HCT116 (cell line): ENCODE results near the gene PFDN5. TPM values are rescaled to one million over a fixed set of nuclear protein-coding genes. Genes with fewer than 3 reads are reported as not detected.

Experiments used
- ATAC-seq: fragments of 200-7000 bp; cut with Tn5 transposase; 2 replicates; pipeline ENCODE4 v1.9.1; 2020; ENCODE audit warnings: mild to moderate bottlenecking, moderate library complexity
- BruUV-seq: library from RNA; stranded (reverse); fragments of 400-500 nt; replicated peaks from 2 replicates; lab custom pipeline; 2021; lab: Mats Ljungman, UMichigan
- CTCF ChIA-PET: fragments of 300-600 bp; sonication (Branson Sonifier 250); formaldehyde crosslinking; loops from one replicate; lab custom pipeline; 2021; ENCODE audit warnings: antibody characterized with exemption; lab: Charles Lee
- POLR2A ChIA-PET: fragments of 300-600, 350-600 bp; sonication (Branson Sonifier 250); formaldehyde crosslinking; loops from one replicate; lab custom pipeline; 2021; ENCODE audit warnings: antibody characterized with exemption; lab: Charles Lee
- RAD21 ChIA-PET, 2 experiments: fragments of 300-600 bp; sonication (Branson Sonifier 250); formaldehyde crosslinking; loops; one replicate each; lab custom pipeline; 2023; ENCODE audit warnings: low total read pairs in 2 of 2; ENCODE audit not compliant: uncharacterized antibody in 2 of 2, unreplicated experiment in 2 of 2, low non-redundant PET in 1 of 2; lab: Charles Lee
- DNase-seq: peaks from one replicate; pipeline ENCODE4 v3.0.0-alpha.2; 2010; ENCODE audit warnings: low read depth, low spot score
- H2AFZ ChIP-seq: fragments of 200-600 bp; shearing (Covaris generic), sonication (generic); 2 replicates; pipeline ENCODE4 v1.6.1; 2017; ENCODE audit warnings: low read depth, mixed run types, mixed read lengths, antibody characterized with exemption, low read length; ENCODE audit not compliant: poor library complexity, severe bottlenecking
- H3K27ac ChIP-seq: 2 replicates; pipeline ENCODE4 v1.5.1; 2012; ENCODE audit warnings: low read depth, low read length
- H3K27me3 ChIP-seq: fragments of 200-600 bp; sonication (generic); 2 replicates; pipeline ENCODE4 v1.6.1; 2016; ENCODE audit warnings: mixed run types, low read length, mixed read lengths; ENCODE audit not compliant: insufficient read depth
- H3K36me3 ChIP-seq, 2 experiments: fragments of 200-500 bp in 1 of 2; fragments of 200-600 bp in 1 of 2; sonication (Bioruptor generic) in 1 of 2; sonication (generic) in 1 of 2; 2 replicates each; pipeline versions ENCODE4 v1.5.1 to v1.6.1; 2014 to 2016; ENCODE audit warnings: low read length in 2 of 2, inconsistent platforms in 1 of 2, mixed read lengths in 1 of 2, mixed run types in 1 of 2; ENCODE audit not compliant: insufficient read depth in 2 of 2, control insufficient read depth in 1 of 2
- H3K4me1 ChIP-seq, 2 experiments: fragments of 200-600 bp in 1 of 2; sonication (generic) in 1 of 2; 2 replicates each; pipeline versions ENCODE4 v1.5.1 to v1.6.1; 2012 to 2017; ENCODE audit warnings: low read length in 2 of 2, inconsistent platforms in 1 of 2, mild to moderate bottlenecking in 1 of 2, mixed read lengths in 1 of 2, mixed run types in 1 of 2, moderate library complexity in 1 of 2; ENCODE audit not compliant: insufficient read depth in 2 of 2, control insufficient read depth in 1 of 2
- H3K4me2 ChIP-seq: fragments of 200-600 bp; sonication (generic); 2 replicates; pipeline ENCODE4 v1.6.1; 2017; ENCODE audit warnings: mixed run types, low read length, mixed read lengths
- H3K4me3 ChIP-seq, 2 experiments: fragments of 200-600 bp in 1 of 2; sonication (generic) in 1 of 2; replicated peaks in 1 of 2; 2 replicates each; pipeline ENCODE4 v1.5.1; 2011 to 2016; ENCODE audit warnings: low read length in 2 of 2, control low read depth in 1 of 2, low read depth in 1 of 2, mild to moderate bottlenecking in 1 of 2, mixed read lengths in 1 of 2, mixed run types in 1 of 2
- H3K79me2 ChIP-seq: fragments of 200-600 bp; sonication (generic); 2 replicates; pipeline ENCODE4 v1.6.1; 2017; ENCODE audit warnings: mild to moderate bottlenecking, mixed run types, low read length, moderate library complexity, mixed read lengths; ENCODE audit not compliant: insufficient read depth
- H3K9ac ChIP-seq: fragments of 200-600 bp; sonication (generic); 2 replicates; pipeline ENCODE4 v1.6.1; 2016; ENCODE audit warnings: low read length, mixed read lengths
- H3K9me2 ChIP-seq: fragments of 200-600 bp; sonication (generic), shearing (Covaris generic); 2 replicates; pipeline ENCODE4 v1.6.1; 2017; ENCODE audit warnings: mixed run types, mild to moderate bottlenecking, moderate library complexity; ENCODE audit not compliant: insufficient read depth
- H3K9me3 ChIP-seq, 2 experiments: fragments of 200-500 bp in 1 of 2; fragments of 200-600 bp in 1 of 2; sonication (Bioruptor generic) in 1 of 2; sonication (generic) in 1 of 2; 2 replicates each; pipeline ENCODE4 v1.6.1; 2014 to 2017; ENCODE audit warnings: low read length in 2 of 2, mixed read lengths in 2 of 2, inconsistent platforms in 1 of 2, low read depth in 1 of 2, mild to moderate bottlenecking in 1 of 2, mixed run types in 1 of 2, moderate library complexity in 1 of 2; ENCODE audit not compliant: control insufficient read depth in 1 of 2, insufficient read depth in 1 of 2
- H4K20me1 ChIP-seq: fragments of 200-600 bp; sonication (generic), shearing (Covaris generic); 2 replicates; pipeline ENCODE4 v1.6.1; 2017; ENCODE audit warnings: mixed run types, mild to moderate bottlenecking, moderate library complexity; ENCODE audit not compliant: insufficient read depth
- RAD21 ChIP-seq: IDR thresholded peaks from 2 replicates; pipeline ENCODE4 v1.6.1; 2012; ENCODE audit warnings: low read depth, mild to moderate bottlenecking
- TCF7L2 ChIP-seq: IDR thresholded peaks from 2 replicates; pipeline ENCODE4 v1.7.0; 2011; ENCODE audit warnings: borderline replicate concordance, inconsistent platforms; ENCODE audit not compliant: insufficient read depth, insufficient read length; ENCODE audit errors: extremely low read depth
- intact Hi-C: fragments of 100-400 bp; cut with micrococcal nuclease; formaldehyde crosslinking; loops from 2 replicates; pipeline ENCODE4 v1.10.0; 2022
- total RNA-seq: library from RNA; stranded (reverse); gene quantifications from one replicate; pipeline ENCODE4 v1.2.1, GENCODE V29; 2021; ENCODE audit not compliant: unreplicated experiment
- TF ChIP-seq, protein P1 (sequence below), 3 experiments: fragments of 200-600 bp in 1 of 3; sonication (generic) in 1 of 3; IDR thresholded peaks in 2 of 3; conservative IDR thresholded peaks in 1 of 3; 2 replicates each; pipeline ENCODE4 v1.5.1; 2012 to 2017; ENCODE audit warnings: low read depth in 2 of 3, low read length in 2 of 3, antibody characterized with exemption in 1 of 3, borderline replicate concordance in 1 of 3, control low read depth in 1 of 3, mild to moderate bottlenecking in 1 of 3, mixed read lengths in 1 of 3, mixed run types in 1 of 3, moderate library complexity in 1 of 3; ENCODE audit not compliant: insufficient read depth in 1 of 3

Gene PFDN5
- total RNA-seq, 1 experiment from 2014 or later, result 318 TPM

DNA sequence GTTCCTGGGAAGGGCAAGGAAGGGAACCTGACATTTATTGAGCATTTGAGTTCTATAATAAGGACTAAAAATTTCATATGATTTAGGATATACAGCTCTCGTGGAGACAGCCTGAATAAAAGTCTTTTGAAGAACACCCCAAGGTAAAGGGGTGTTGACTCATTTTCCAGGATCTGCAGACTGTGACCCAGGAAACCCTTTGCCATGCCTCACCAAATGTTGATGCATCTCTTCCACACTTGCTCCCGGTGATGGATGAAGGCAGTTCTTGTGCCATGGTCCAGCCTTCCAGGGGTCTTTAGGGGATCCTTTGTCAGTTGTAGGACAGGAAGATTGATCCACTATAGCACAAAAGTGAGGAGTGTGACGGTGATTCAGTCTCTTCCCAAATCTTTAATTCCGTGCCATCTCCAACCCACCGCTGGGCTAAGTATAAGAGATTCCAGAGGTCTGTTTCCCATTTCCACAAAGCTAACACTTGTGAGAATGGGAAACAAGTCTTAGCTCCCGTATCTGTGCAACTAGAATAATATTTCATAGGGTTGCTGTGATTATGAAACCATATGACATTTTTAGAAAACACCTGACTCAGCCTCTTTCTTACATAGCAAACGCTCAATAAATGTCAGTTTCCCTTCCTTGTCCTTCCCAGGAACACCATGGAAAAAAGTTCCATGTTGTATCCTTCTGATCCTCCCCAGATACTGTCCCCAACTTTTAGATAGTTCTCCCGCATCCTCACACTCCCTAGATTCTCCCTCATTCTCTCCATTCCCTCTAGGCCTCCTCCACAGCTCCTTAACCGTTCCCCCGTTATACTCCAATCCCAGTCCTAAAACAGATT is 25.2 kb downstream of the PFDN5 start (continued):
- TF ChIP-seq, protein P1, sequence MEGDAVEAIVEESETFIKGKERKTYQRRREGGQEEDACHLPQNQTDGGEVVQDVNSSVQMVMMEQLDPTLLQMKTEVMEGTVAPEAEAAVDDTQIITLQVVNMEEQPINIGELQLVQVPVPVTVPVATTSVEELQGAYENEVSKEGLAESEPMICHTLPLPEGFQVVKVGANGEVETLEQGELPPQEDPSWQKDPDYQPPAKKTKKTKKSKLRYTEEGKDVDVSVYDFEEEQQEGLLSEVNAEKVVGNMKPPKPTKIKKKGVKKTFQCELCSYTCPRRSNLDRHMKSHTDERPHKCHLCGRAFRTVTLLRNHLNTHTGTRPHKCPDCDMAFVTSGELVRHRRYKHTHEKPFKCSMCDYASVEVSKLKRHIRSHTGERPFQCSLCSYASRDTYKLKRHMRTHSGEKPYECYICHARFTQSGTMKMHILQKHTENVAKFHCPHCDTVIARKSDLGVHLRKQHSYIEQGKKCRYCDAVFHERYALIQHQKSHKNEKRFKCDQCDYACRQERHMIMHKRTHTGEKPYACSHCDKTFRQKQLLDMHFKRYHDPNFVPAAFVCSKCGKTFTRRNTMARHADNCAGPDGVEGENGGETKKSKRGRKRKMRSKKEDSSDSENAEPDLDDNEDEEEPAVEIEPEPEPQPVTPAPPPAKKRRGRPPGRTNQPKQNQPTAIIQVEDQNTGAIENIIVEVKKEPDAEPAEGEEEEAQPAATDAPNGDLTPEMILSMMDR (IDR thresholded peaks at IDR 0.05 in 2 of 3, conservative IDR thresholded peaks at IDR 0.05 in 1 of 3; ENCODE audit: borderline replicate concordance in 1 of 3, insufficient read depth in 1 of 3, low read depth in 2 of 3, low read length in 2 of 3), result no peak
- TF ChIP-seq, all 23 proteins: peak for 0

DNA sequence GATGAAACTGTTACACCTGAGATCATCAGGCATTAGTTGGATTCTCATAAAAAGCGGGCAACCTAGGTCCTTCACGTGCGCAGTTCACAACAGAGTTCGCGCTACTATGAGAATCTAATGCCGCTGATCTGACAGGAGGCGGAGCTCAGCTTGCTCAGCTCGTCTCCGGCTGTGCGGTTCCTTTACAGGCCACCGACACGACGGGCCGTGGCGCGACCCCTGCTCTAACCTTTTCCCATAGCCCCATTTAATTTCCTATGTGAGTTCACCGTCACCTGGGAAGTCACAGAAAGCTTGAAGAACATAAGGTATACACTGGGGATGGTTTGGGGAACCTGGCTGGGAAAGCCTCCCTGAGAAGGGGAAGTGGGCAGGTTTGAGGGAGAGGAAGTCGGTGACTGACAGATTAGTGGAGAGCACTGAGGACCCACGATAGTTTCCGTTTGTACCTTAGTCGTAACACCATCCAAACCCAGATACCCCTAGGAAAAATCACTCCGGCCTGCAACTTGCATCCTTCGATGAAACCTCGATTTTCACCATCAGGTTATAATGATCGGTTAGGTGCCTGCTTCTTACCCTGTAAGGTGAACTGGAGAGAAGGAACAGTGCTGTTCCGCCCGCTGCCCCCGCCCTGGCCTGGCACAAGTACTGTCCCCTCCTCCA is 28.9 kb downstream of the PFDN5 start:
- POLR2A ChIA-PET, result interaction anchor here (1.0 to 2.1 kb wide), 4 partner anchors 55 to 177 kb away, joined by 4 to 6 read pairs (median 5); partner anchors contain the start of genes PRR13, SP1 and TARBP2
- DNase-seq, result no peak

More for the DNA sequence above, 28.9 kb downstream of the PFDN5 start:
- Histone ChIP-seq H3K4me3 (peak overlapping the region; percentile 56 to 61), H4K20me1 (no peaks in the 10 kb centered on the region), H3K79me2 (peaks cover 10% of the 10 kb centered on the region; the same call in 1 of the 2 replicates), H3K9me2 (no peaks in the 10 kb centered on the region), H3K4me1 (peaks cover 25 to 54% of the 10 kb centered on the region in 2 experiments), H3K36me3 (no peaks in the 10 kb centered on the region), H3K9me3 (no peaks in the 10 kb centered on the region), H3K4me2 (peak overlapping the region; percentile 89), H3K9ac (peak overlapping the region; percentile 79), H3K27me3 (no peaks in the 10 kb centered on the region), H3K27ac (peak overlapping the region; percentile 79), H2AFZ (peak overlapping the region; percentile 13)
- TF ChIP-seq TCF7L2, result peak; percentile 24
- TF ChIP-seq RAD21, result no peak
- no peak for ATAC-seq
- RAD21 ChIA-PET, result interaction anchor here in 1 of 2 experiments (1.0 kb wide), 2 partner anchors 21 to 24 kb away, joined by 3 to 4 read pairs; no protein-coding TSS in a partner anchor
- intact Hi-C loops, result loop anchor here (1.0 to 10.0 kb wide), 3 partner anchors 57 to 351 kb away; partner anchors contain the start of genes ATP5MC2 and SP1
- no TSS peak for BruUV-seq
- CTCF ChIA-PET, result interaction anchor here (0.7 to 1.7 kb wide), 10 partner anchors 20 to 184 kb away, joined by 3 to 7 read pairs (median 4); partner anchors contain the start of genes MAP3K12 and TARBP2
